Thyroid gland (tissue), 4 donors: ENCODE measurements around the gene NOP14.

ENCODE experiments used
- CTCF ChIP-seq, 6 experiments: fragments of 200-600 bp in 3 of 6; fragments of 450-650 bp in 3 of 6; sonication (generic) in 3 of 6; IDR thresholded peaks; one replicate each; pipeline ENCODE4 v1.5.1; 2016 to 2019; ENCODE audit warnings: antibody characterized with exemption in 6 of 6, mild to moderate bottlenecking in 2 of 6, inconsistent platforms in 1 of 6, moderate library complexity in 1 of 6
- POLR2A ChIP-seq, 2 donors: fragments of 450-650 bp; IDR thresholded peaks; one replicate each; pipeline ENCODE4 v1.6.1; 2017; ENCODE audit warnings: antibody characterized with exemption in 2 of 2, mild to moderate bottlenecking in 2 of 2, moderate library complexity in 1 of 2

GRCh38 chr4:2925496-2925895 is 37.7 kb downstream of the NOP14 start:
- TF ChIP-seq CTCF (IDR thresholded peaks at IDR 0.05) (no peak), POLR2A (IDR thresholded peaks at IDR 0.05) (no peak)
